Liver (tissue), 3 donors: ENCODE data around the gene DNAL4.

Source experiments
- GABPA ChIP-seq, 2 donors: IDR thresholded peaks in 1 of 2; conservative IDR thresholded peaks in 1 of 2; 2 replicates each; pipeline ENCODE4 v1.6.1; 2016; ENCODE audit warnings: antibody characterized with exemption in 2 of 2, mild to moderate bottlenecking in 1 of 2, moderate library complexity in 1 of 2
- RAD21 ChIP-seq, 2 donors: IDR thresholded peaks; 2 replicates each; pipeline ENCODE4 v1.6.1; 2016; ENCODE audit warnings: antibody characterized with exemption in 2 of 2, mild to moderate bottlenecking in 2 of 2
- TF ChIP-seq, protein P1 (sequence below): fragments of 150-350 bp; IDR thresholded peaks from 2 replicates; pipeline ENCODE4 v1.5.1; 2017; ENCODE audit warnings: improper control_type of control experiment, low read depth, low read length; ENCODE audit not compliant: missing input control
- TF ChIP-seq, protein P2 (sequence below): IDR thresholded peaks from 2 replicates; pipeline ENCODE4 v1.6.1; 2016; ENCODE audit warnings: antibody characterized with exemption
- donor health status: healthy.
- donor health status: healthy.

DNA sequence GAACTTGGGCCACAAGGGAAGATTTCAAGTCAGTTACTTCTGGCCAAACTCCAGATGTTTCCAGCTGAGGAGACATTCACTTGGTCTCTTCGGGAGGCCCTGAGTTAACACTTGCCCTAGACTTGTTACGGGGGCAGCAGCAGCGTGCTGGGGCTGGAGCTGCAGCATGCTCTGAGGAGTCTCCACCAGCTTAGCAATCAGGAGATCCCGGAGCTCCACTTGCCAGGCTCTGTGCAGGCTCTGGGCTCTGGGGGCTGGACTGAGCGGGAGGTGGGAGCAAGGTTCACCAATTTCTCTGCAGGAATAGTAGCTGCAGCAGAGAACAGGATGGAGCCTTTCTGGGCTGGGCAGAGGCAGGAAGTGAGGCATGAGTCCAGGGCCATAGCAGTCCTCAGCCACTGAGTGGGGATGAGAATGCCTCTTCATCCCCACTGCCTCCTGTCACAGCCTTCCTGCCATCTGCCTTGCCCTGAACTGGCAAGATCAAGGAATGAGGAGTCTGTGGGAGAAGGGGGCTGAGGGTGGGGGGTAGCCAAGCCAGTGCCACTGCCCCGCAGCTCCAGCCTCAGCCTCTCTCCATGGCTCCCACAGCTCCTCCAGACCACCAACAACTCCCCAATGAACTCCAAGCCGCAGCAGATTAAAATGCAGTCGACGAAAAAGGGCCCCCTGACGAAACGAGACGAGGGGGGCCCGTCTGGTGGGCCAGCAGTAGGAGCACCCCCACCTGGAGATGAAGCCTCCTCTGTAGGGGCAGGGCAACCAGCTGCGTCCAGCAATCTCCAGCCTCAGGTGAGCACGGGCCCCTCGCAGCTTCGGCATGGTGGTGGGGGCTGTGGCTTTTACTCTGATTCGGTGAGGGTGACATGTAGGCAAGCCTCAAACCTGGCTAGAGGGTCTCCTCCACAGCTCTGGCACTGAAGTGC is 64.8 kb downstream of the DNAL4 start:
- TF ChIP-seq, protein P1, sequence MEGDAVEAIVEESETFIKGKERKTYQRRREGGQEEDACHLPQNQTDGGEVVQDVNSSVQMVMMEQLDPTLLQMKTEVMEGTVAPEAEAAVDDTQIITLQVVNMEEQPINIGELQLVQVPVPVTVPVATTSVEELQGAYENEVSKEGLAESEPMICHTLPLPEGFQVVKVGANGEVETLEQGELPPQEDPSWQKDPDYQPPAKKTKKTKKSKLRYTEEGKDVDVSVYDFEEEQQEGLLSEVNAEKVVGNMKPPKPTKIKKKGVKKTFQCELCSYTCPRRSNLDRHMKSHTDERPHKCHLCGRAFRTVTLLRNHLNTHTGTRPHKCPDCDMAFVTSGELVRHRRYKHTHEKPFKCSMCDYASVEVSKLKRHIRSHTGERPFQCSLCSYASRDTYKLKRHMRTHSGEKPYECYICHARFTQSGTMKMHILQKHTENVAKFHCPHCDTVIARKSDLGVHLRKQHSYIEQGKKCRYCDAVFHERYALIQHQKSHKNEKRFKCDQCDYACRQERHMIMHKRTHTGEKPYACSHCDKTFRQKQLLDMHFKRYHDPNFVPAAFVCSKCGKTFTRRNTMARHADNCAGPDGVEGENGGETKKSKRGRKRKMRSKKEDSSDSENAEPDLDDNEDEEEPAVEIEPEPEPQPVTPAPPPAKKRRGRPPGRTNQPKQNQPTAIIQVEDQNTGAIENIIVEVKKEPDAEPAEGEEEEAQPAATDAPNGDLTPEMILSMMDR, result no peak
- TF ChIP-seq, protein P2, sequence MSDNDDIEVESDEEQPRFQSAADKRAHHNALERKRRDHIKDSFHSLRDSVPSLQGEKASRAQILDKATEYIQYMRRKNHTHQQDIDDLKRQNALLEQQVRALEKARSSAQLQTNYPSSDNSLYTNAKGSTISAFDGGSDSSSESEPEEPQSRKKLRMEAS, result no peak
- TF ChIP-seq GABPA (IDR thresholded peaks at IDR 0.05 in 1 of 2, conservative IDR thresholded peaks at IDR 0.05 in 1 of 2) (no peak), RAD21 (IDR thresholded peaks at IDR 0.05) (no peak)
